GM19372 (cell line): ENCODE data around the gene FAM227B.
"Not testable (repeated sequence)": the region's sequence is repeated elsewhere in the genome, so short reads cannot be mapped to it uniquely, and the experiment has no call there.

ENCODE experiments used
- ATAC-seq: cut with Tn5 transposase; IDR thresholded peaks from one replicate; pipeline ENCODE4 v1.9.1; 2021; ENCODE audit warnings: mild to moderate bottlenecking, low read depth, moderate library complexity; ENCODE audit not compliant: unreplicated experiment

The FAM227B gene

GRCh38 chr15:49387471-49387870, 233.1 kb downstream of the FAM227B start:
- ATAC-seq = no peak

GRCh38 chr15:49383266-49383665, 237.4 kb downstream of the FAM227B start:
- ATAC-seq = no peak

- ATAC-seq = no peak
Measured at GRCh38 chr15:49382394-49382793, 238.2 kb downstream of the FAM227B start.

GRCh38 chr15:49380912-49381311, 239.7 kb downstream of the FAM227B start:
- no peak for ATAC-seq

- ATAC-seq = no peak
Measured at GRCh38 chr15:49379996-49380395, 240.6 kb downstream of the FAM227B start.

- ATAC-seq = no peak
Measured at GRCh38 chr15:49372366-49372765, 248.3 kb downstream of the FAM227B start.

GRCh38 chr15:49370782-49371181, 249.8 kb downstream of the FAM227B start:
- ATAC-seq = no peak

GRCh38 chr15:49366496-49366895, 254.1 kb downstream of the FAM227B start:
- ATAC-seq = no peak

- ATAC-seq = no peak
Measured at GRCh38 chr15:49361370-49361769, 259.2 kb downstream of the FAM227B start.

GRCh38 chr15:49354439-49354838, 266.2 kb downstream of the FAM227B start:
- not testable (repeated sequence) for ATAC-seq

- ATAC-seq = no peak
Measured at GRCh38 chr15:49343546-49343945, 277.1 kb downstream of the FAM227B start.

GRCh38 chr15:49339656-49340055, 281.0 kb downstream of the FAM227B start:
- no peak for ATAC-seq

- ATAC-seq = no peak
Measured at GRCh38 chr15:49331951-49332350, 288.7 kb downstream of the FAM227B start.

GRCh38 chr15:49331442-49331841, 289.2 kb downstream of the FAM227B start:
- ATAC-seq = no peak

- no peak for ATAC-seq
Measured at GRCh38 chr15:49330166-49330565, 290.5 kb downstream of the FAM227B start.

- ATAC-seq = no peak
Measured at GRCh38 chr15:49328941-49329340, 291.7 kb downstream of the FAM227B start.

- no peak for ATAC-seq
Measured at GRCh38 chr15:49327927-49328326, 292.7 kb downstream of the FAM227B start.

GRCh38 chr15:49323207-49323606, 297.4 kb downstream of the FAM227B start:
- ATAC-seq = no peak

GRCh38 chr15:49320351-49320750, 300.3 kb downstream of the FAM227B start:
- no peak for ATAC-seq

GRCh38 chr15:49315391-49315823, 305.2 kb downstream of the FAM227B start:
- no peak for ATAC-seq

GRCh38 chr15:49314716-49315115, 305.9 kb downstream of the FAM227B start:
- no peak for ATAC-seq

- ATAC-seq = no peak
Measured at GRCh38 chr15:49313650-49314049, 307.0 kb downstream of the FAM227B start.

GRCh38 chr15:49309889-49310288, 310.7 kb downstream of the FAM227B start:
- no peak for ATAC-seq
